Inferior parietal cortex (tissue), 1 donor: ENCODE results near the gene KNCN.

Experiments used
- DNase-seq: peaks from one replicate; pipeline ENCODE4 v3.0.0-alpha.2; 2016; ENCODE audit errors: extremely low spot score

KNCN gene

DNA sequence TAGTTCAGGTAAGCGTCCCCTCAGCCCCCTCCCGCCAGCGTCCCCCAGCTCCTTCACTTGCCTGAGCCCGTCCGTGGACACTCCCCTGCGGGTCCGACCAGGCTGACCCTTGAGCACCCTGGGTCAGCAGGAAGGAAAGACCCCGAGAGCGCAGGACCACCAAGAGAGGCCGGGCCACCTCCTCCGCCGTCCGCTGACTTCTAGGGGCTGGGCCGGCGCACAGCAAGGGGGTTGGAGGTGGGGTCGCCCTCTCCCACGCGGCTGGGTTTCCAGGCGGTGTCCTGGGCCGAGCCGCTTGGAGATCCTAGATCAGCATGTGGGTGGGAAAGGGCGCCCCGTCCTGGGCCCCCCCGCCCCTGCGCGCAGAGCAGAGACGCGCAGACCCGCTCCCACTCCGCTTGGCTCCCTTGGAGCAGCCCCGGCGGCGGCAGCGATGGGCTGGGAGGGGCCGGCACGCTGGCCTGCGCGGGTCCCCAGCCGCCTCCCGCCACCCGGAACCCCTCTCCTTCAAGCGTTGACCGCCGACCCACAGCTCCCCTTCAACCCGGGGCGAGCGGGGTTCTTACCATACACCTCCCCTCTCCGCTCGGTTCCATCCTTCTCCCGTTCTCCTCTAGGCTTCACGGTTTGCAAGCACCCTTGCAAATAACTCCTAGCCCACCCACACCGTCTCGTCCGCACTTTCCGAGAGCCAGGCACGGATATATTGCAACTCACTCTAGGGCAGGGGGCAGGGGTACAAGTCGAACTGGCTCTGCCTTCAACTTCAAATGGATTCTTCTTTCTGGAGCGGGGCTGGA lies 7.5 kb downstream of the KNCN start:
- no peak for DNase-seq

DNA sequence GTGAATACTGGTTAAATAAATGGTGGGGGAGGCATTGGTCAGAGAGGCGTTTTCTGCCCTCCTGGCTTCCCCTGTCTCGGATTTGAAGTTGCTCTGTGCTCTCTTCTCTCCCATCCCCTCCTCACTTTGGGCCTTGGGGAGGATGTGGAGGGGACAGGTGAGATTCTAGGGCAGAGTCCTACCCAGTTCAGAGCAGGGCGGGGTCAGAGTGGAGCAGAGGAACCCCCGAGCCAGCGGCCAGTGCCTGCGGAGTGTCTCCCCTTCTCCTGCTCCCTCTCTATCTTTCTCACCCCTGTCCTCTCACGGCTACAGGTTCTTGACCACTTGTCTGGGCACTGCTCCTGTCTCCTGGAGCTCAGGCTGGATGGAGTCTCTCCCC lies 8.1 kb downstream of the KNCN start:
- no peak for DNase-seq

DNA sequence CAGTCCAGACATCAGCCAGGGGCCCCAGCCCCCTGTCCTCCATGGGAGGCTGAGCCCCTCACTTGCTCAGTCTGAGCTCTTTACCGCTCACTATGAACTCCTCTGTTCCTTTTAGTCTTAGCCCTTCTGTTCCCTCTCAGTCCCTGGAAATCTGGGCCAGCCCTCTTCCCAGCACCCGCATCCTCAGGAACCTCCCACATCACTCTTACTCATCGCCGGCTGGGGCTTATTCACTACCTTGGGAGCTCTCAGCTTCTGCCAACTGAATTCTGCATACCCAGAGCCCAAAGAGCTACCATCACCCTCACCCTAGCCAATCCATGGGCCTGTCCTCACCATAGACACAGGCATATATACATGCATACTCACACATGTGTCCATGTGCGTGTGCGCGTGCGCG lies 11.5 kb downstream of the KNCN start:
- DNase-seq, result peak; percentile 47

DNA sequence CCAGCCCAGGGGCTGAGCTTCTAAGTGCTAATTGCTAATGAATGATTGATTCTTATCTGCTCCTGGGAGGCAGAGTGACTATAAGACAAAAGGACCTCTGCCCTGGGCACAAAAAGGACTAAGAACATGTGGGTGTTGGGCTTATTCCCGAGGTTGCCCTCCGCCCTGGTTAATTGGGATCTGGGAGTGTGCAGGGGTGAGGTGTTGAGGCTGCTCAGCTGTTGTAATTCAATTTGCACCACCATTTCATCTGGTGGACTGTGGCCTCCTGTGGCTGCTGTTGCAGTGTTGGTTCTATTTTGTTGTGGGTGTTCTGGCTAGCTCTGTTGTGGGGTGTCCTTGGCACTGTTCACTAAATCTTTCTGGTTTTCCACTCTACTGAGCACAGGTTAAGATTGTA lies 13.3 kb downstream of the KNCN start:
- DNase-seq, result no peak

DNA sequence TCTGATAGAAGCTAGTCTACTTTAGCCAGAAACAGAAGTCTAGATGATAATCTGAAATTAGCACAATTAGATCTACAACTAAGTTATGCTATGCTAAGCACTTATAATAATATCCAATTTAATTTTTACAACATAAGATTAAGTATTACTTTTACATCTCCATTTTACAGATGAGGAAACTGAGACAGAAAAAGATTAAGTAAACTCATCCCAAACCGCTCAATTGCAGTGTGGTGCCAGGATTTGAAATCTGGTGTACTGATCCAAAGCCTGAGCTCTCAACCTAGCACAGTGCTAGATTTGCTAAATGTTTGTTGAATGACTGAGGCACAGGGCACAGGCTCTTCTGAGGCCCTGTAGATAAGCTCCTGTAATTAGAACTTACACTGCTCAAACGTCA lies 13.8 kb downstream of the KNCN start:
- no peak for DNase-seq

DNA sequence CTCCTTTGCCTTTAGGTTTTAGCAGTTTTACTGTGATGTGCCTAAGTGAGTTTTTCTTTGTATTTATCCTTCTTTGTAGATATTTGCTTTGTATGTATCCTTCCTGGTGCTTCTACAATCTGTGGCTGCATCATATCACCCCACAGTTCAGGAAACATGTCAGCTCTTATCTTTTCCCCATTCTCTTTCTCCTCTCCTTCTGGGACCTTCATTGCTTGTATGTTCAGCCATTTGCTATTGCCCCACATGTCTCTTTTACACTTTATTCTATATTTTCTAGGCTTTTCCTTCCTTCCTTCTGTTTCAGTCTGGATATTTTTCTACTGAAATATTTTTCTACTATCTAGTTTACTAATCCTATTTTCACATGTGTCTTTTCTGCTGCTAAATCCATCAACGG lies 14.9 kb downstream of the KNCN start:
- DNase-seq, result no peak

DNA sequence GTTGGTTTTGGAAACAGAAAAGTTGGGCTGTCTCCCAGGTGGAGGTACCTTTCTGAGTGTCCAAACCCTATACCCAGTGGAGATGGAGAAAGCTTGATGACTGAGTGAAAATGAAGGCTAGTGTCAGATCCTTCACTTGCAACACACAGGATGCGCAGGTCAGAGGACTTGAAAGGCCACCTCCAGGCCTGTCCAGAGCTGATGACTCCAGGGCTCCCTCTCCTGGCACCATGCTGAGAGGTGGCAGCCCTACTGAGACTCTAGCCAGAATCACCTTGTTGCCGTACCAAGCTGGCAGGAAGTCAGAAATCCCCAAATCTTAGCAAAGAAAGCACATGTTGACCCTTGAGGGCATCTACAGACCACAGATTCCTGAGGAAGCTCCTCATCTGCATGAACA lies 16.4 kb downstream of the KNCN start:
- DNase-seq, result no peak

DNA sequence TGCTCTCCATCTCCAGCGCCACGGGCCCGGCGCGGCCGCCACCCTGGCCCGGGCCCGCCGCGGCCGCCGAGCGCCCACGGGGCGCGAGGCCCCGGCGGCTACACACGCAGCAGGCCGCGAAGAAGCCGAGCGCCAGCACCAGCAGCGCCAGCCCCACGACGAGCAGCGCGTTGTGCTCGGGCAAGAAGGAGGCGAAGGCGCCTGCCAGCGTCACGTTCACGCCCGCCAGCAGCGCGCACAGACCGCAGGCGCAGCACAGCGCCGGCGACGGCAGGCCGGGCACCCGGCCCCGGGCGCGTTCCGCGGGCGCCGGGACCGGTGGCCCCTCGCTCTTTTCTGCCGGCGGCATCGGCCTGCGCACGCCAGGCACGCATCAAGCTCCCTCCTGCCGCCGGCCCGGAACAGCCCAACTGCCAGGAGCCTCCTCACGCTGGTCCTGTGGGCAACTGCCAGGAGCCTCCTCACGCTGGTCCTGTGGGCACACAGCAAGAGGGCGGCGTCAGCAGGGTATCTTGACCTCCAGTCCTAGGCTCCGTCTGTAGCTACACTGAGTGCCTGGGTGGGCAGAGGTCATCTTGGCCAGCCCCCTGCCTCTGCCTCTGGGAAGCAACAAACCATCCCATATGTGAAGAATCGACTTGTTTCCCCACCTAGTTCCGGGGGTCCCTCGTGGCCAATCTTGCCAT lies 18.1 kb downstream of the KNCN start:
- DNase-seq, result no peak

DNA sequence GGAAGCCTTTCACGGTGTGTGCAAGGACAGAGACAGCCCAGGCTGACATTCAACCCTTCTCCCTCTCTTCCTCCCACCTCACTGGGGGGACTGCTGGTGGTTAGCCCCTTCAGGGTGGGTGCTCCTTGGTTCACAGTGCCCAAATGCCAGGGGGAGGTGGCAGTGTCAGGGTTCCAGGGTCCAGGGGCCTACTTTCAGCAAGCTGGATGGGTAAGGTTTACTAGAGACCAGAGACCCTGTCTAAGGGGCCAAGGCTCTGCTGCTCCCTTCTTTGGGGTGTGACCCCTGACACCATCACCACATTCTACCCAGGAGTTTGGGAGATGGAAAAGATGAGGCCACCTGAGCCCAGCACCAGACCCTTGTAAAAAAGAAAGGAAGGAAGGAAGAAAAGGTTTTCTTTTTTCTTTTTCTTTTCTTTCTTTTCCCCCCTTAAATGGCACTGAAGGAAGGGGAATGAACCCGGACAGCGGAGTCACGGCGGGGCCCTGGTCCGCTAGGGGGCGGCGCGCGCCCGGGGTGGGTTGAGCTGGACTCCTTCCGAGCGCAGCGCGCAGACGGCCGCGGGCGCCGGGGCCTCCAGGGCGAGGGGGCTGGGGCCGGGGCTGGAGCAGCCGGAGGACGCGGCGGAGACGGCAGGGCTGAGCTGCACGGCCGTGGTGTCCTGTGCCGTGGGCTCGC lies 18.8 kb downstream of the KNCN start:
- peak; percentile 54 for DNase-seq

DNA sequence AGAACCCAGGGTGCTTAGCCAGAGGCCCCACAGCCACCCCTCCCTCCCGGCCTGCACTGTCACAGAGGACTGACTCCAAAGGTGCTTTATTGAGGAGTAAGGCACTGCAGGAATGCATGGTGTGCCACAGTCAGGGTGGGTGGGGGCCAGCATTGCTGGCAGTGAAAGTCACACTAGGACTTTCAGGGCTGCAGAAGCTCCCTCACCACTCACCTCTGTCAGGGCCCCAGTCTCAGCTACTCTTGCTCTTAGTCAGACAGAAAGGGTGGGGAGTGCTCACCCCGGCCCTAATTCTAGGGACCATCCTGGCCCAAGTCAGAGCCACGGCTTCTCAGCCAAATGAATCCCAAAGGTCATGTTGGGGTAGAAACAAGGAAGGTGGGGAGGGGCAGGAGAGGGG lies 19.4 kb downstream of the KNCN start:
- DNase-seq, result no peak

DNA sequence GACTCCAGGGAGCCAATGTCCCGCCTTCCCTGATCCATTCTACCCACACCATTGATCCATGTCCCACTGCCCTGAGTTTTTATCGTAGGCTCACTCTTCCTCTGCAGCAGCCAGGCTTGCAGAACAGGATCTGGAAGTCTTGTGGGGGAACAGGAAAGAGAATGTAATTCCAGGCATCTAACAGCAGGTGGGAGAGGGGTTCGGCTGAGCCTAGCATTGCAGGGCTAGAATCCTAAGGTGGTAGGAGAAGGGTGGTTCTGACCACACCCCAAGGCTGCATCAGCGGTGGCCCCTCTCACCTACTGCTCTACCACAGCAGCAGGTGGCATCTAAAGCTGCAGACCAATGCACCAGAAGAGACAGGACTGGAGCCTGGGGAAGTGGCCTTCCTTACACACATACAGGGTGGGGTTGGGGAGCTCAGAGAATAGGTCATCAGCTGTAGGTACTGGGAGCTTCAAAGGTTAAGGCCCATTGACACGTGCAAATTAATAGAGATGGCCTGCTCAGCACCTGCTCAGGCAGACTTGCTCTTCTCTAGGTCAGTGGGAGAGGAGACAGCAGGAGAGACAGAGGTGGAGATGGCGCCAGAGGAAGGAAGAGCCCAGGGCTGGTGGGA lies 20.5 kb downstream of the KNCN start:
- DNase-seq, result no peak

DNA sequence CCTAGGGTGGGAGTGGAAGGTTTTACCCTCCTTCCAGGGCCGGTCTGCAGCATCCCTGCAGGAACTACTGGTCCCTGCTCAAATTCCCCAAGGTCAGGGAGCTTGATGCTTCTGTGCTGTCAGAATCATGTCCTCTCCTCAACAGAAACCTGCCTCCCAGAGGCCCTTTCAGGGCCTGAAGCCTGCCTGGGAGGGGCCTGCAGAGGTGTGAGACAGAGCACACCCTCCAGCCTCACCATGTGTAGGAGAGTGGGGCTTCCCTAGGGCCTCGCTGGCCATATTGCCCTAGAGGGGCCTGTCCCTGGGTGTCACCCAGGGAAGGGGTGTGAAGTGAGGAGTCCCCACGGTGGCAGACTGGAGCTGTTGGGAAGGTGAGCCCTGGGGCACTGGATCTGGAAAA lies 21.1 kb downstream of the KNCN start:
- DNase-seq, result no peak

DNA sequence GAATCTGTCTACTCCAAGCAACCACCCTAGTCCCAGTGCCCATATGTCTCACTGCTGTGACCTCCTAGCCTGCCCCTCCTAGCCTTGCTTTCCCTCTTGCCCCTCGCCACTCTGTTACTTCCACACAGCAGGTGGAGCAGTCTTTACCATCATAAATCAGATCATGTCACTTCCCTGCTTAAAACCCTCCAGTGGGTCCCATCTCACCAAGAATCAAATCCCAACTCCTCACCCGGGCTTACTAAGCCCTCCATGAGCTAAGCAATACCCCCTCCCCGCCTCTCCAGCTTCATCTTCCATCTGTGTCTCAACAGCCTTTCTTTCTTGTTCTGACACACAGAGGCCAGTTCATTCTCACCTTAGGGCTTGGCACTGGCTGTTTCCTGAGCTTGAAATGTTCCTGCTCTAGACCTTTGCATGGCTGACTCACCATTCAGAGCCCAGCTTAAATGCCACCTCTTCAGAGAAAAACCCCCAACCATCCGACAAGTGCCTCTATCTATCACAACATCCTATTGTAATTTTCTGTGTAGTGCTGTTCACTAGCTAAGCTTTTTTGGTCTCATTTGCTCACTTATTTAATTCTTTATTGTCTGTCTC lies 22.3 kb downstream of the KNCN start:
- no peak for DNase-seq

DNA sequence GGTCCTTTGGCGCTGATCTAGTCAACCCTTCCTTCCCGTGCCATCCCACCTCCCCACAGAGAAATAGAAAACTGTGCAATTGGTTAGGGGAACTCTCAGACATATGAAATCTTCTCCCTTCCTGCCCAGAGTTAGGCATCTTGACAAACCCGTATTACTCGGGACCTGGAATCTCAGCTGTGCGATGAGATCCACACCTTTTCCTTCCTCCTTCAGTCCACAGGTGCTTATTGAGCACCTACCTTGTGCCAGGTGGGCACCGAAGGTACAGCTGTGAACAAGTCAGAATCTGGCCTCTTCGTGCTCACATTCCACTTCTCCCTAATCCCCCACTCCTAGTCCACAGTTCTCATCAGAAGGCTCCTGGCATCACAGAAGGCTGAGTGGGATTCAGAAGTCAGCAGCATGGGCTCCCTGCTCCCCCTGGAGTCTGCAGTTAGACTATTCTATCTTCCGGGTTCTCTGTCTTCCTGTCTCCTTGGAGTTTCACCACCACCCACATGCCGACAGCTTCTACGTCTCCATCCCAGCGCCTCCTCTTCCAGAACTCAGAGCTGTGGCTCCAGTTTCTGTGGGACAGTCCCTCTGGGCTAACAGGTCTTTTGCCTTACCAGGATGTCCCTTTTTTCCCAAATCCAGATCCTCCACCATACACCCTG lies 23.0 kb downstream of the KNCN start:
- peak; percentile 40 for DNase-seq

DNA sequence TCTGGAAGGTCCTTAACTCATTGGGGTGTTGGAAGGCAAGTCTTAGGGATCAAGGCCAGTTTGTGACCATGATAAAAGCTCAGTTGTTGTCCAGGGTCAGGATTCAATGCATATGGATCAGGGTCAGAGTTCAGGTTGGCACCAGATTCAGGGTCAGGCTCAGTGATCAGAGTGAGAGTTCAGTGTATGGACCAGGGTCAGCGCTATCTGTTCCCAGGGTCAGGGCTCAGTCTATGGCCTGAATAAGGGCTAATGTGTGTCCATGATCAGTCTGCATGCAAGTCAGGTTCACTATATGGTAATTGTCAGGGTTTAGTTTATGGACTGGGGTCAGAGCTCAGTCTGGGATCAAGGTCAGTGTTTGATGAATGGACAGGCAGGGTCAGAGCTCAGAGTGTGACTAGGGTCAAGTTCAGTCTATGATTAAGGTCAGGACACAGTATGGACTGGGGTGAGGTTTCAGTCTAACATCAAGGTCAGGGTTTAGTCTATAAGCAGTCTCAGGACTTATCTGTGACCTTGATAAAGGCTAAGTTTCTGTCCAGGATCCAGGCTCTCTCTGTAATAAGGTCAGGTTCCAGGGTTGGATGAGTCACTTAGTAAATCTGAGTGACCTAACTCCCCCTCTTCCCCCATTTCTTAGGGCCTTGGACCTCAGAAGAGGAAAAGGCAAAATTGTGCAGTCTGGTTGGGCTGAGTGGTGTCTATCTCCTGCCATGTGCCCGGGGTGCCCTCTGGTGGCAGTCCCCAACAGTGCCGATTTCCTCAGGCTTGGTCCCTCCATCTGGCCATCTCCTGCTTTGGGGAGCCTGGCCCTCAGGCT lies 23.8 kb downstream of the KNCN start:
- DNase-seq, result peak; percentile 90

DNA sequence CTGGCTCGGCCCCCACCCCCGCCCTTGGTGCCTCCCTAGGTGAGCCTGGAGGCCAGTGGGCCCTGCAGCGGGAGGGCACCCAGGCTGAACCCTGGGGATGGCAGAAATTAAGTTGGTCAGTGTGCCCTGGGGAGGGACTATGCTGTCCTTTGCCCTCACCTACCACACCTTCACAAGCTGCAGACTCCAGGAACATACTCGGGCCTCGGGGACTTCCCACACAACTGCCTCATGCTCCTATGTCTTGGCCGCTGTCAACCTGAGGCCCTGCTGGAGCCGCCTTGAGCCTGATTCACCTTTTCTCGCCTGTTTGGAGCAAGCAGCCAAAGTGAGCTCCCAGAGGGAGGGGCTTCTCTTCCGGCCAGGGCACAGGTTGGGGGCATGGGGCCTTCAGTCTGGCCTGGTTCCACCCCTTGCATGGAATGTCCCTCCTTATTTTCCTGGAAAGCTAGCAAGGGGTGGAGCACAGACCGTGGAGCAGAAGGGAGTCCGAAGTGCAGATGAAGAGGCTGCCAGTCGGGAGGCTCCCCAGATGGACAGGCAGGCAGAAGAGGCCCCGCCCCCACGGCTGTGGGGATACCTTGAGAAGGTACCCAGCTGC lies 24.7 kb downstream of the KNCN start:
- no peak for DNase-seq

DNA sequence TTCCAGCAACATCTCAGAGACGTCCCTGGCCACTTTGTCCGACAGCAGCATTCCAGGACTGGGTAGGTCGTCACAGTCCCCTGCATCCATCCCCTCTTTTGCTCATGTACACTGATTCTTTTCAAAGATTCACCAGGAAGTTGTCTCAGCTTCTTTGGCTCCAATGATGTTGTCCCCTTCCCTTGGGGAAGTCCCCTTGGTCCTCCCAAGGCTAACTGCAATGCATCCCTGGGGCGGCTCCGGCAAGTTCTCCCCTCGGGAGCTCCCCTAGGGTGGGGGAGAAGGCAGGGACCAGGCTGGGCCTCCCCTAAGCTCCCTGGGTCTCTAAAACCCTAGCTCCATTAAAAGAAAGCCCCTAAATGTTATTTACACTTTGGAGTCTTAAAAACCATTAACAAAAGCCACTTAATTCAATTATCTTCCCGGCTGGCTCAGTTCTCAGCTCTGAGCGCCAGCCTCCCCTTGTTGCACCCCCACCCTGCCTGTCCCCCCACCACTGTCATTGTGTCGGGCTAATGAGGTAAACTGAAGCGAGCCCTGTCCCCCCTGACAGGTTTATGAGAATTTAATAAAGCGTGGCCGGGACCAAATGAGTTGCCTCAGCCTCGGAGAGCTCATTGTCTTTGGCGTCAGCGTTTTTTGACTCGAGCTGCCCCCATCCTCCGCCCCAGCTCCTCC lies 25.3 kb downstream of the KNCN start:
- DNase-seq, result no peak

DNA sequence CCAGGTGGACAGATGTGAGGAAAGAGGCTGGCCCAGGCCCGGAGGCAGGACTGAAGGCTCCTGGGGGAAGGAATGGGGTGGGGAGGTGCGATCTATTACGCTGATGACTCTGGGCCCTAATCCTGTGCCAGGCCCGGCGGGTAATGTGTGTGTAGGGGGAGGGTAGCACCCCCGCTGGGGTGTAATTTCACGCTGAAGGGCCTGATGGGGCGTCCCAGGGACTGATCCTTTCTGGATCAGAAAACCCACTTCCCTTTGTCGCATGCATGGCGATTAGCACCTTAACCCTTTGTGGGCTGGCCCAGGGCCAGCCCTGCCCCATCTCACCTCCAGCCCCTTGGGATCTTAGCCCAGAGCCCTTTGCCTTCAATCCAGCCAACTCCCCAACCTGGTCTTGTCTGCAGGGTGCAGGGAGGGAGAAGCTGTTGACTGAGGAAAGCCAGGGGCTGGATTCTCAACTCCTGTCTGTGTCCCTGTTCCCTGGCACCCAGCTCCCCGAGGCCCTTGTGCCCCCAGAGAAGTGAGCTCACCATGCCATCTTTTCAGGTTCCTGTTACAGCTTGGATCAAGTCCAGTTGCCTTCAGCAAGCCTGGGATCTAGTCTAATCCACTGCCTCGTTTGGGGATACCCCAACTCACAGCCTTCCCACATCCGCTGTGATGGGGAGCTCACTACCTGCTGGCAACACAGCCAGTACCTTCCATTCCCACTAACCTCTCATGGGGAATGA lies 26.0 kb downstream of the KNCN start:
- no peak for DNase-seq

DNA sequence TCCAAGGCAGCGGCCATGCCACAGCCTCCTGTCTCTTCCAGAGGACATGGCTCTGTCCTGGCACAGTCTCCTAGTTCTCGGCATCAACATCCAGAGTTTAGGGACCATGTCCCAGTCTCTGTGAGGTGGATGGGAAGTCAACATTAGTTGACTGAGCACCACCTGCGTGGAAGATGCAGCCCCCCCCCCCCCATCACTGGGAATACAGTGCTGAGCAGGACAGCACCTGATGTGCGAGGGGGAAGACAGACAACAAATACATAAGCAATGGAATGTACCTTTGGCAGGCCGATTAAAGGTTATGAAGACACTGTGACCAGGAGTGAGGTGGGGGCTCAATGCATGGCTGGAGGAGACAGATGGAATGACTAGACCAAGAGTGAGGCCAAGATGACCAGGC lies 26.6 kb downstream of the KNCN start:
- no peak for DNase-seq
